Suprapubic skin (tissue), 3 donors: ENCODE measurements around the gene MTMR3.

ENCODE experiments used
- POLR2A ChIP-seq, 2 donors: fragments of 450-650 bp; IDR thresholded peaks; one replicate each; pipeline ENCODE4 v1.6.1; 2017; ENCODE audit warnings: antibody characterized with exemption in 2 of 2, mild to moderate bottlenecking in 2 of 2, moderate library complexity in 2 of 2
- TF ChIP-seq, protein P1 (sequence below), 2 donors: fragments of 200-600 bp in 1 of 2; fragments of 450-650 bp in 1 of 2; sonication (generic) in 1 of 2; IDR thresholded peaks; one replicate each; pipeline ENCODE4 v1.5.1; 2016 to 2019; ENCODE audit warnings: antibody characterized with exemption in 2 of 2, mild to moderate bottlenecking in 1 of 2, moderate library complexity in 1 of 2

DNA sequence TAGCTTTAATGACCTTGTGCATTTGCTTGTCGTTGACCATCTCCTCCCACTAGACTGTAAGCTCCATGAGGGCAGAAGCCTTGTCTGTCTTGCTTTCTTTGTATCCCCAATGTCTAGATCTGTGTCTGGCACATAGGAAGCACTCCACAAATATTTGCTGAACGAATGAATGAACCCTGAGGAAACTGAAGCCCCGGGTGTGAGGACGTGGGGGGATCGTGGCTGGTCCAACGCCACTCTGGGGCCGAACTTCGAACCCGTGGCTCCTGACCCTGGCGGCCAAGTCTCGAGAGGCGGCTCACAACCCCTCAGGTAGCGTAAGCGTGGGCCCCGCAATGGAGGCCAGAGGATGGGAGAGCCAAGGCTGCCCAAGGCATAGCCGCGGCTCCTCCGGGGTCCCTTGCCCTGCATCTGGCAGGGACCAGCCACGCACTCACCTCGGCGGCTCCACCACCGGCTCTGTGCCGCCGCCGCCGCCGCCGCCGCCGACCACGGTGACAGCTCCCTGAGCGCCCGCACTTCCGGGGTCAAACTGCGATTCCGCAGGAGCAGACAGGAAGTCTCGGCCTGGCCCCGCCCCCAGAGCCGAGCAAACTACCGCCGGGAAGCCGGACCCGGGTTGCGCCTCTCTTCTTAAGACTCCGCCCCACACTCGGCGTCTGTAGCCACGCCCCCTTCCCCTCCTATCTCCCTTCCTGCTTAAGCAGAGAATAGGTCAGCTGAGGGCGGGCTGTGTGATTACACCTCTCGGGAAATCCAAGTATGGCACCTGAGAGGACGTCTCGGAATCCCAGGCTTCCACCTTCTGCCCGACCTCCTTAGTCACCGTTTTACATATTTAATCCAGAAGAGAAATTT is 45.0 kb upstream of the MTMR3 start, which contains the start of gene ASCC2:
- TF ChIP-seq, protein P1, sequence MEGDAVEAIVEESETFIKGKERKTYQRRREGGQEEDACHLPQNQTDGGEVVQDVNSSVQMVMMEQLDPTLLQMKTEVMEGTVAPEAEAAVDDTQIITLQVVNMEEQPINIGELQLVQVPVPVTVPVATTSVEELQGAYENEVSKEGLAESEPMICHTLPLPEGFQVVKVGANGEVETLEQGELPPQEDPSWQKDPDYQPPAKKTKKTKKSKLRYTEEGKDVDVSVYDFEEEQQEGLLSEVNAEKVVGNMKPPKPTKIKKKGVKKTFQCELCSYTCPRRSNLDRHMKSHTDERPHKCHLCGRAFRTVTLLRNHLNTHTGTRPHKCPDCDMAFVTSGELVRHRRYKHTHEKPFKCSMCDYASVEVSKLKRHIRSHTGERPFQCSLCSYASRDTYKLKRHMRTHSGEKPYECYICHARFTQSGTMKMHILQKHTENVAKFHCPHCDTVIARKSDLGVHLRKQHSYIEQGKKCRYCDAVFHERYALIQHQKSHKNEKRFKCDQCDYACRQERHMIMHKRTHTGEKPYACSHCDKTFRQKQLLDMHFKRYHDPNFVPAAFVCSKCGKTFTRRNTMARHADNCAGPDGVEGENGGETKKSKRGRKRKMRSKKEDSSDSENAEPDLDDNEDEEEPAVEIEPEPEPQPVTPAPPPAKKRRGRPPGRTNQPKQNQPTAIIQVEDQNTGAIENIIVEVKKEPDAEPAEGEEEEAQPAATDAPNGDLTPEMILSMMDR (IDR thresholded peaks at IDR 0.05): no peak
- peak in 1 of 2 donors; percentile 39 for TF ChIP-seq POLR2A (IDR thresholded peaks at IDR 0.05)
